Prostate gland (tissue), 2 donors: ENCODE measurements around the gene ALG14.

Experiments used
- CTCF ChIP-seq, 4 experiments: fragments of 200-600 bp in 2 of 4; fragments of 450-650 bp in 2 of 4; sonication (generic) in 2 of 4; IDR thresholded peaks; 1 replicate in 3 of 4; 2 replicates in 1 of 4; pipeline ENCODE4 v1.5.1; 2016 to 2019; ENCODE audit warnings: antibody characterized with exemption in 4 of 4, mild to moderate bottlenecking in 2 of 4, moderate library complexity in 2 of 4
- POLR2A ChIP-seq: fragments of 450-650 bp; IDR thresholded peaks from one replicate; pipeline ENCODE4 v1.6.1; 2016; ENCODE audit warnings: antibody characterized with exemption, mild to moderate bottlenecking

DNA sequence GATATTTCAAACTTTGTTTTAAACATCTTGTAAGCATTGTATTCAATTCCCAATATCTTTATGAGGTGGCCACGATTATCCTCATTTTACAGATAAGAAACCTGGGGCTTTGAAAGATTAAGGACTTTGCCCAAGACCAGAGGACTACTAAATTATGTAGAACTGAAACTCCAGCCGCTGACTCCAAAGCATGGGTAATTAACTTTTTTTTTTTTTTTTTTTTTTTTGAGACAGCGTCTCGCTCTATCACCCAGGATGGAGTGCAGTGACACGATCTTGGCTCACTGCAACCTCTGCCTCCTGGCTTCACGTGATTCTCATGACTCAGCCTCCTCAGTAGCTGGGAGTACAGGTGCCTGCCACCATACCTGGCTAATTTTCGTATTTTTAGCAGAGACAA, 68.7 kb downstream of the ALG14 start:
- TF ChIP-seq CTCF (IDR thresholded peaks at IDR 0.05) (no peak), POLR2A (no peak)
